IMR-90 (cell line): ENCODE data around the gene FAM78A. TPM values are rescaled to one million over a fixed set of nuclear protein-coding genes. Genes with fewer than 3 reads are reported as not detected.

Source experiments
- ATAC-seq: fragments of 200-7000 bp; cut with Tn5 transposase; 2 replicates; pipeline ENCODE4 v1.9.1; 2020; ENCODE audit warnings: low read depth, mild to moderate bottlenecking, moderate library complexity
- BruUV-seq: library from RNA; stranded (reverse); fragments of 400-500 nt; replicated peaks from 2 replicates; lab custom pipeline; 2021; lab: Mats Ljungman, UMichigan
- CTCF ChIA-PET: fragments of 300-600 bp; formaldehyde crosslinking; extraction: SDS; loops from one replicate; lab custom pipeline; 2021; ENCODE audit warnings: antibody characterized with exemption; lab: Yijun Ruan, JAX
- POLR2A ChIA-PET: fragments of 300-600 bp; sonication (Branson Sonifier 250); formaldehyde crosslinking; loops from one replicate; lab custom pipeline; 2022; ENCODE audit warnings: antibody characterized with exemption; ENCODE audit not compliant: unreplicated experiment; lab: Charles Lee
- DNase-seq: peaks from one replicate; pipeline ENCODE4 v3.0.0; 2013
- H2AFZ ChIP-seq: replicated peaks from 2 replicates; pipeline ENCODE3; 2013; ENCODE audit warnings: low read length, mild to moderate bottlenecking; ENCODE audit not compliant: poor library complexity
- H2AK5ac ChIP-seq: 2 replicates; pipeline ENCODE4 v1.6.1; 2013; ENCODE audit warnings: low read depth, low read length, inconsistent platforms
- H2AK9ac ChIP-seq: replicated peaks from 2 replicates; pipeline ENCODE3; 2013; ENCODE audit warnings: mild to moderate bottlenecking, low read depth, low read length, moderate library complexity; ENCODE audit not compliant: poor library complexity
- H2BK120ac ChIP-seq: 2 replicates; pipeline ENCODE4 v1.6.1; 2013; ENCODE audit warnings: low read depth, low read length, inconsistent platforms
- H2BK15ac ChIP-seq: 3 replicates; pipeline ENCODE4 v1.6.1; 2013; ENCODE audit warnings: low read depth, low read length, inconsistent platforms
- H2BK20ac ChIP-seq: 2 replicates; pipeline ENCODE4 v1.6.1; 2013; ENCODE audit warnings: low read depth, mild to moderate bottlenecking, inconsistent platforms, low read length, moderate library complexity
- H2BK5ac ChIP-seq: 2 replicates; pipeline ENCODE4 v1.6.1; 2013; ENCODE audit warnings: mild to moderate bottlenecking, low read depth, low read length, inconsistent platforms; ENCODE audit not compliant: poor library complexity, severe bottlenecking
- H3K14ac ChIP-seq: replicated peaks from 2 replicates; pipeline ENCODE4 v1.6.1; 2013; ENCODE audit warnings: low read depth, low read length, inconsistent platforms
- H3K18ac ChIP-seq: 2 replicates; pipeline ENCODE4 v1.6.1; 2013; ENCODE audit warnings: low read depth, low read length, control low read depth
- H3K23ac ChIP-seq: 2 replicates; pipeline ENCODE4 v1.6.1; 2013; ENCODE audit warnings: low read depth, low read length, inconsistent platforms
- H3K27ac ChIP-seq: 2 replicates; pipeline ENCODE4 v1.5.1; 2013; ENCODE audit warnings: mild to moderate bottlenecking, control low read depth, low read length; ENCODE audit not compliant: insufficient read depth
- H3K27me3 ChIP-seq: 2 replicates; pipeline ENCODE4 v1.6.1; 2013; ENCODE audit warnings: low read length; ENCODE audit not compliant: control insufficient read depth, insufficient read depth
- H3K36me3 ChIP-seq: 2 replicates; pipeline ENCODE4 v1.6.1; 2013; ENCODE audit warnings: low read length, mixed read lengths; ENCODE audit not compliant: control insufficient read depth, insufficient read depth
- H3K4ac ChIP-seq: 2 replicates; pipeline ENCODE4 v1.6.1; 2013; ENCODE audit warnings: low read depth, low read length, inconsistent platforms
- H3K4me1 ChIP-seq: 2 replicates; pipeline ENCODE4 v1.6.1; 2013; ENCODE audit warnings: low read length, mixed read lengths; ENCODE audit not compliant: control insufficient read depth, insufficient read depth
- H3K4me2 ChIP-seq: 2 replicates; pipeline ENCODE4 v1.6.1; 2013; ENCODE audit warnings: low read depth, mild to moderate bottlenecking, control low read depth, low read length, moderate library complexity
- H3K4me3 ChIP-seq: 2 replicates; pipeline ENCODE4 v1.5.1; 2013; ENCODE audit warnings: low read depth, mild to moderate bottlenecking, control low read depth, low read length, moderate library complexity; ENCODE audit not compliant: insufficient read depth
- H3K56ac ChIP-seq: 2 replicates; pipeline ENCODE4 v1.6.1; 2013; ENCODE audit warnings: low read length, inconsistent platforms; ENCODE audit not compliant: insufficient read depth; ENCODE audit errors: extremely low read depth
- H3K79me1 ChIP-seq, 2 experiments: 2 replicates each; pipeline ENCODE4 v1.6.1; 2013; ENCODE audit warnings: low read length in 2 of 2, inconsistent platforms in 1 of 2, low read depth in 1 of 2
- H3K9ac ChIP-seq: 2 replicates; pipeline ENCODE4 v1.6.1; 2013; ENCODE audit warnings: low read depth, low read length, control low read depth
- H3K9me1 ChIP-seq: 2 replicates; pipeline ENCODE4 v1.6.1; 2013; ENCODE audit warnings: low read length, inconsistent platforms; ENCODE audit not compliant: insufficient read depth
- H3K9me3 ChIP-seq: 2 replicates; pipeline ENCODE4 v1.6.1; 2013; ENCODE audit warnings: low read length; ENCODE audit not compliant: control insufficient read depth, insufficient read depth
- H4K20me1 ChIP-seq: 2 replicates; pipeline ENCODE4 v1.6.1; 2013; ENCODE audit warnings: low read length, inconsistent platforms; ENCODE audit not compliant: insufficient read depth
- H4K5ac ChIP-seq: 2 replicates; pipeline ENCODE4 v1.6.1; 2013; ENCODE audit warnings: mild to moderate bottlenecking, low read depth, low read length, control low read depth
- H4K8ac ChIP-seq, 2 experiments: 2 replicates each; pipeline ENCODE4 v1.6.1; 2013; ENCODE audit warnings: low read depth in 2 of 2, low read length in 2 of 2, control low read depth in 1 of 2, inconsistent platforms in 1 of 2
- H4K91ac ChIP-seq: 2 replicates; pipeline ENCODE4 v1.6.1; 2013; ENCODE audit warnings: low read depth, low read length, inconsistent platforms; ENCODE audit not compliant: insufficient read depth
- BHLHE40 ChIP-seq: fragments of 150-350 bp; IDR thresholded peaks from 2 replicates; pipeline ENCODE4 v1.6.1; 2016; ENCODE audit warnings: mild to moderate bottlenecking, low read depth, low read length
- CEBPB ChIP-seq: IDR thresholded peaks from 2 replicates; pipeline ENCODE4 v1.6.1; 2012; ENCODE audit warnings: low read depth, low read length, improper control_type of control experiment
- CHD1 ChIP-seq: IDR thresholded peaks from 2 replicates; pipeline ENCODE4 v1.6.1; 2012; ENCODE audit warnings: low read depth, low read length, improper control_type of control experiment
- CTCF ChIP-seq: conservative IDR thresholded peaks from 2 replicates; pipeline ENCODE4 v1.5.1; 2012; ENCODE audit warnings: mild to moderate bottlenecking, low read depth, low read length, improper control_type of control experiment
- ELK1 ChIP-seq: fragments of 150-350 bp; IDR thresholded peaks from 2 replicates; pipeline ENCODE4 v1.6.1; 2016; ENCODE audit warnings: low read depth, mild to moderate bottlenecking, low read length, moderate library complexity, borderline replicate concordance
- FOS ChIP-seq: fragments of 150-350 bp; IDR thresholded peaks from 2 replicates; pipeline ENCODE4 v1.6.1; 2016; ENCODE audit warnings: low read depth, low read length
- MAFK ChIP-seq: IDR thresholded peaks from 2 replicates; pipeline ENCODE4 v1.6.1; 2012; ENCODE audit warnings: low read depth, low read length, improper control_type of control experiment
- MAZ ChIP-seq: IDR thresholded peaks from 2 replicates; pipeline ENCODE4 v1.6.1; 2012; ENCODE audit warnings: low read depth, mild to moderate bottlenecking, low read length, improper control_type of control experiment, moderate library complexity, borderline replicate concordance
- MXI1 ChIP-seq: IDR thresholded peaks from 2 replicates; pipeline ENCODE4 v1.6.1; 2012; ENCODE audit warnings: low read depth, mild to moderate bottlenecking, low read length, moderate library complexity, borderline replicate concordance
- NFE2L2 ChIP-seq: fragments of 150-350 bp; IDR thresholded peaks from 2 replicates; pipeline ENCODE4 v1.6.1; 2016; ENCODE audit warnings: low read depth, mild to moderate bottlenecking, low read length
- POLR2A ChIP-seq: IDR thresholded peaks from 2 replicates; pipeline ENCODE4 v1.6.1; 2012; ENCODE audit warnings: mild to moderate bottlenecking, low read depth, low read length
- RAD21 ChIP-seq: IDR thresholded peaks from 2 replicates; pipeline ENCODE4 v1.6.1; 2012; ENCODE audit warnings: low read length, improper control_type of control experiment
- RCOR1 ChIP-seq: IDR thresholded peaks from 2 replicates; pipeline ENCODE4 v1.6.1; 2012; ENCODE audit warnings: mild to moderate bottlenecking, low read length, improper control_type of control experiment; ENCODE audit not compliant: insufficient replicate concordance
- RFX5 ChIP-seq: IDR thresholded peaks from 2 replicates; pipeline ENCODE4 v1.8.0; 2012; ENCODE audit warnings: low read depth, mild to moderate bottlenecking, low read length, moderate library complexity
- SMC3 ChIP-seq: fragments of 150-350 bp; IDR thresholded peaks from 2 replicates; pipeline ENCODE4 v1.6.1; 2016; ENCODE audit warnings: low read depth, mild to moderate bottlenecking, antibody characterized with exemption, low read length, moderate library complexity
- USF2 ChIP-seq: fragments of 150-350 bp; IDR thresholded peaks from 2 replicates; pipeline ENCODE4 v1.6.1; 2017; ENCODE audit warnings: mild to moderate bottlenecking, antibody characterized with exemption, low read length, low read depth
- WGBS, 2 experiments: methylation state at CpG; one replicate each; pipeline versions ENCODE4 v1.1.5 to v1.1.7; 2013; ENCODE audit warnings: missing lambda C conversion rate in 2 of 2; ENCODE audit not compliant: insufficient read length in 1 of 2; ENCODE audit errors: extremely low coverage in 2 of 2; 5-methylcytosine and 5-hydroxymethylcytosine counted together
- dilution Hi-C: fragments of 300-500 bp; cut with HindIII; formaldehyde crosslinking; loops from one replicate; pipeline ENCODE4 v1.14.3; 2018; ENCODE audit warnings: low sequenced_read_pairs; ENCODE audit not compliant: unreplicated experiment
- in situ Hi-C: fragments of 300-500 bp; cut with MboI; formaldehyde crosslinking; loops from 3 replicates; pipeline ENCODE4 v1.14.3; 2019; ENCODE audit warnings: low sequenced_read_pairs, inconsistent platforms, mixed read lengths
- intact Hi-C: fragments of 100-400 bp; cut with micrococcal nuclease; formaldehyde crosslinking; loops from 2 replicates; pipeline ENCODE4 v1.10.0; 2022
- polyA plus RNA-seq, 3 experiments: library from polyadenylated mRNA; depleted of rRNA; stranded (reverse); fragments of >200 nt; gene quantifications; 2 replicates each; pipeline ENCODE4 v1.2.3, GENCODE V29; 2012; ENCODE audit warnings: low replicate concordance in 1 of 3
- total RNA-seq: library from RNA; depleted of rRNA; stranded (reverse); fragments of >200 nt; gene quantifications from 2 replicates; pipeline ENCODE4 v1.2.3, GENCODE V29; 2012

Gene FAM78A
- total and polyA plus RNA-seq, 2 of the 4 experiments (the other 2 are of a cell fraction), result 0.18 to 0.27 TPM

GRCh38 chr9:131259916-131260597, 16.3 kb downstream of the FAM78A start:
- no peak for ATAC-seq
- CTCF ChIA-PET, result no interaction called here
- intact Hi-C loops, result no loop called here

More at GRCh38 chr9:131259916-131260597, 16.3 kb downstream of the FAM78A start:
- no peak overlapping the region for H2BK20ac ChIP-seq
- 0 out of 4 replicates have a peak, but pooled peaks cover 0 to 2% of the 10 kb centered on the region in 2 experiments for H3K79me1 ChIP-seq
- H3K14ac ChIP-seq, result no peak overlapping the region
- no peak overlapping the region for H2AK9ac ChIP-seq
- H3K56ac ChIP-seq, result no peak overlapping the region
- POLR2A ChIA-PET, result no interaction called here
- H3K4me1 ChIP-seq, result peaks cover 10% of the 10 kb centered on the region
- no CpG with 5 or more reads among the region's 20 CpGs for WGBS, 2 experiments
- H4K91ac ChIP-seq, result no peak overlapping the region
- H3K18ac ChIP-seq, result no peak overlapping the region
- in situ Hi-C loops (no loop called here), dilution Hi-C loops (no loop called here)
- no peak overlapping the region for H4K5ac ChIP-seq
- H3K4me3 ChIP-seq, result no peak overlapping the region
- H3K27me3 ChIP-seq, result peaks cover 3% of the 10 kb centered on the region; the same call in 1 of the 2 replicates
- H2BK15ac ChIP-seq, result no peak overlapping the region
- no peak overlapping the region for H2BK120ac ChIP-seq
- no peak overlapping the region for H3K9ac ChIP-seq
- TF ChIP-seq USF2 (no peak), BHLHE40 (no peak), MAZ (no peak), RCOR1 (no peak), RAD21 (no peak), MAFK (no peak), NFE2L2 (no peak), RFX5 (no peak), ELK1 (no peak), MXI1 (no peak), POLR2A (no peak), CHD1 (no peak), FOS (no peak), SMC3 (no peak), CEBPB (no peak), CTCF (no peak)
- no peak overlapping the region for H3K27ac ChIP-seq
- H3K9me1 ChIP-seq, result peaks cover 6% of the 10 kb centered on the region; the same call in 1 of the 2 replicates
- no peak overlapping the region for H3K4me2 ChIP-seq
- H2AFZ ChIP-seq, result no peak overlapping the region
- DNase-seq, result no peak
- no peaks in the 10 kb centered on the region for H3K9me3 ChIP-seq
- no TSS peak for BruUV-seq
- H2BK5ac ChIP-seq, result no peak overlapping the region
- H4K8ac ChIP-seq, result no peak overlapping the region
- no peak overlapping the region for H2AK5ac ChIP-seq
- H4K20me1 ChIP-seq, result no peaks in the 10 kb centered on the region
- H3K23ac ChIP-seq, result no peak overlapping the region
- H3K4ac ChIP-seq, result no peak overlapping the region
- no peaks in the 10 kb centered on the region for H3K36me3 ChIP-seq
